IMR-90 (cell line): ENCODE results near the gene ENOX2. TPM values are rescaled to one million over a fixed set of nuclear protein-coding genes. Genes with fewer than 3 reads are reported as not detected.

Experiments
- ATAC-seq: fragments of 200-7000 bp; cut with Tn5 transposase; 2 replicates; pipeline ENCODE4 v1.9.1; 2020; ENCODE audit warnings: low read depth, mild to moderate bottlenecking, moderate library complexity
- BruUV-seq: library from RNA; stranded (reverse); fragments of 400-500 nt; replicated peaks from 2 replicates; lab custom pipeline; 2021; lab: Mats Ljungman, UMichigan
- CTCF ChIA-PET: fragments of 300-600 bp; formaldehyde crosslinking; extraction: SDS; loops from one replicate; lab custom pipeline; 2021; ENCODE audit warnings: antibody characterized with exemption; lab: Yijun Ruan, JAX
- POLR2A ChIA-PET: fragments of 300-600 bp; sonication (Branson Sonifier 250); formaldehyde crosslinking; loops from one replicate; lab custom pipeline; 2022; ENCODE audit warnings: antibody characterized with exemption; ENCODE audit not compliant: unreplicated experiment; lab: Charles Lee
- DNase-seq: peaks from one replicate; pipeline ENCODE4 v3.0.0; 2013
- H2AFZ ChIP-seq: replicated peaks from 2 replicates; pipeline ENCODE3; 2013; ENCODE audit warnings: low read length, mild to moderate bottlenecking; ENCODE audit not compliant: poor library complexity
- H2AK5ac ChIP-seq: 2 replicates; pipeline ENCODE4 v1.6.1; 2013; ENCODE audit warnings: low read depth, low read length, inconsistent platforms
- H2AK9ac ChIP-seq: replicated peaks from 2 replicates; pipeline ENCODE3; 2013; ENCODE audit warnings: mild to moderate bottlenecking, low read depth, low read length, moderate library complexity; ENCODE audit not compliant: poor library complexity
- H2BK120ac ChIP-seq: 2 replicates; pipeline ENCODE4 v1.6.1; 2013; ENCODE audit warnings: low read depth, low read length, inconsistent platforms
- H2BK15ac ChIP-seq: 3 replicates; pipeline ENCODE4 v1.6.1; 2013; ENCODE audit warnings: low read depth, low read length, inconsistent platforms
- H2BK20ac ChIP-seq: 2 replicates; pipeline ENCODE4 v1.6.1; 2013; ENCODE audit warnings: low read depth, mild to moderate bottlenecking, inconsistent platforms, low read length, moderate library complexity
- H2BK5ac ChIP-seq: 2 replicates; pipeline ENCODE4 v1.6.1; 2013; ENCODE audit warnings: mild to moderate bottlenecking, low read depth, low read length, inconsistent platforms; ENCODE audit not compliant: poor library complexity, severe bottlenecking
- H3K14ac ChIP-seq: replicated peaks from 2 replicates; pipeline ENCODE4 v1.6.1; 2013; ENCODE audit warnings: low read depth, low read length, inconsistent platforms
- H3K18ac ChIP-seq: 2 replicates; pipeline ENCODE4 v1.6.1; 2013; ENCODE audit warnings: low read depth, low read length, control low read depth
- H3K23ac ChIP-seq: 2 replicates; pipeline ENCODE4 v1.6.1; 2013; ENCODE audit warnings: low read depth, low read length, inconsistent platforms
- H3K27ac ChIP-seq: 2 replicates; pipeline ENCODE4 v1.5.1; 2013; ENCODE audit warnings: mild to moderate bottlenecking, control low read depth, low read length; ENCODE audit not compliant: insufficient read depth
- H3K27me3 ChIP-seq: 2 replicates; pipeline ENCODE4 v1.6.1; 2013; ENCODE audit warnings: low read length; ENCODE audit not compliant: control insufficient read depth, insufficient read depth
- H3K36me3 ChIP-seq: 2 replicates; pipeline ENCODE4 v1.6.1; 2013; ENCODE audit warnings: low read length, mixed read lengths; ENCODE audit not compliant: control insufficient read depth, insufficient read depth
- H3K4ac ChIP-seq: 2 replicates; pipeline ENCODE4 v1.6.1; 2013; ENCODE audit warnings: low read depth, low read length, inconsistent platforms
- H3K4me1 ChIP-seq: 2 replicates; pipeline ENCODE4 v1.6.1; 2013; ENCODE audit warnings: low read length, mixed read lengths; ENCODE audit not compliant: control insufficient read depth, insufficient read depth
- H3K4me2 ChIP-seq: 2 replicates; pipeline ENCODE4 v1.6.1; 2013; ENCODE audit warnings: low read depth, mild to moderate bottlenecking, control low read depth, low read length, moderate library complexity
- H3K4me3 ChIP-seq: 2 replicates; pipeline ENCODE4 v1.5.1; 2013; ENCODE audit warnings: low read depth, mild to moderate bottlenecking, control low read depth, low read length, moderate library complexity; ENCODE audit not compliant: insufficient read depth
- H3K56ac ChIP-seq: 2 replicates; pipeline ENCODE4 v1.6.1; 2013; ENCODE audit warnings: low read length, inconsistent platforms; ENCODE audit not compliant: insufficient read depth; ENCODE audit errors: extremely low read depth
- H3K79me1 ChIP-seq, 2 experiments: 2 replicates each; pipeline ENCODE4 v1.6.1; 2013; ENCODE audit warnings: low read length in 2 of 2, inconsistent platforms in 1 of 2, low read depth in 1 of 2
- H3K9ac ChIP-seq: 2 replicates; pipeline ENCODE4 v1.6.1; 2013; ENCODE audit warnings: low read depth, low read length, control low read depth
- H3K9me1 ChIP-seq: 2 replicates; pipeline ENCODE4 v1.6.1; 2013; ENCODE audit warnings: low read length, inconsistent platforms; ENCODE audit not compliant: insufficient read depth
- H3K9me3 ChIP-seq: 2 replicates; pipeline ENCODE4 v1.6.1; 2013; ENCODE audit warnings: low read length; ENCODE audit not compliant: control insufficient read depth, insufficient read depth
- H4K20me1 ChIP-seq: 2 replicates; pipeline ENCODE4 v1.6.1; 2013; ENCODE audit warnings: low read length, inconsistent platforms; ENCODE audit not compliant: insufficient read depth
- H4K5ac ChIP-seq: 2 replicates; pipeline ENCODE4 v1.6.1; 2013; ENCODE audit warnings: mild to moderate bottlenecking, low read depth, low read length, control low read depth
- H4K8ac ChIP-seq, 2 experiments: 2 replicates each; pipeline ENCODE4 v1.6.1; 2013; ENCODE audit warnings: low read depth in 2 of 2, low read length in 2 of 2, control low read depth in 1 of 2, inconsistent platforms in 1 of 2
- H4K91ac ChIP-seq: 2 replicates; pipeline ENCODE4 v1.6.1; 2013; ENCODE audit warnings: low read depth, low read length, inconsistent platforms; ENCODE audit not compliant: insufficient read depth
- BHLHE40 ChIP-seq: fragments of 150-350 bp; IDR thresholded peaks from 2 replicates; pipeline ENCODE4 v1.6.1; 2016; ENCODE audit warnings: mild to moderate bottlenecking, low read depth, low read length
- CEBPB ChIP-seq: IDR thresholded peaks from 2 replicates; pipeline ENCODE4 v1.6.1; 2012; ENCODE audit warnings: low read depth, low read length, improper control_type of control experiment
- ELK1 ChIP-seq: fragments of 150-350 bp; IDR thresholded peaks from 2 replicates; pipeline ENCODE4 v1.6.1; 2016; ENCODE audit warnings: low read depth, mild to moderate bottlenecking, low read length, moderate library complexity, borderline replicate concordance
- FOS ChIP-seq: fragments of 150-350 bp; IDR thresholded peaks from 2 replicates; pipeline ENCODE4 v1.6.1; 2016; ENCODE audit warnings: low read depth, low read length
- MAFK ChIP-seq: IDR thresholded peaks from 2 replicates; pipeline ENCODE4 v1.6.1; 2012; ENCODE audit warnings: low read depth, low read length, improper control_type of control experiment
- NFE2L2 ChIP-seq: fragments of 150-350 bp; IDR thresholded peaks from 2 replicates; pipeline ENCODE4 v1.6.1; 2016; ENCODE audit warnings: low read depth, mild to moderate bottlenecking, low read length
- POLR2A ChIP-seq: IDR thresholded peaks from 2 replicates; pipeline ENCODE4 v1.6.1; 2012; ENCODE audit warnings: mild to moderate bottlenecking, low read depth, low read length
- RAD21 ChIP-seq: IDR thresholded peaks from 2 replicates; pipeline ENCODE4 v1.6.1; 2012; ENCODE audit warnings: low read length, improper control_type of control experiment
- RCOR1 ChIP-seq: IDR thresholded peaks from 2 replicates; pipeline ENCODE4 v1.6.1; 2012; ENCODE audit warnings: mild to moderate bottlenecking, low read length, improper control_type of control experiment; ENCODE audit not compliant: insufficient replicate concordance
- RFX5 ChIP-seq: IDR thresholded peaks from 2 replicates; pipeline ENCODE4 v1.8.0; 2012; ENCODE audit warnings: low read depth, mild to moderate bottlenecking, low read length, moderate library complexity
- USF2 ChIP-seq: fragments of 150-350 bp; IDR thresholded peaks from 2 replicates; pipeline ENCODE4 v1.6.1; 2017; ENCODE audit warnings: mild to moderate bottlenecking, antibody characterized with exemption, low read length, low read depth
- WGBS, 2 experiments: methylation state at CpG; one replicate each; pipeline versions ENCODE4 v1.1.5 to v1.1.7; 2013; ENCODE audit warnings: missing lambda C conversion rate in 2 of 2; ENCODE audit not compliant: insufficient read length in 1 of 2; ENCODE audit errors: extremely low coverage in 2 of 2; 5-methylcytosine and 5-hydroxymethylcytosine counted together
- dilution Hi-C: fragments of 300-500 bp; cut with HindIII; formaldehyde crosslinking; loops from one replicate; pipeline ENCODE4 v1.14.3; 2018; ENCODE audit warnings: low sequenced_read_pairs; ENCODE audit not compliant: unreplicated experiment
- in situ Hi-C: fragments of 300-500 bp; cut with MboI; formaldehyde crosslinking; loops from 3 replicates; pipeline ENCODE4 v1.14.3; 2019; ENCODE audit warnings: low sequenced_read_pairs, inconsistent platforms, mixed read lengths
- intact Hi-C: fragments of 100-400 bp; cut with micrococcal nuclease; formaldehyde crosslinking; loops from 2 replicates; pipeline ENCODE4 v1.10.0; 2022
- polyA plus RNA-seq, 3 experiments: library from polyadenylated mRNA; depleted of rRNA; stranded (reverse); fragments of >200 nt; gene quantifications; 2 replicates each; pipeline ENCODE4 v1.2.3, GENCODE V29; 2012; ENCODE audit warnings: low replicate concordance in 1 of 3
- total RNA-seq: library from RNA; depleted of rRNA; stranded (reverse); fragments of >200 nt; gene quantifications from 2 replicates; pipeline ENCODE4 v1.2.3, GENCODE V29; 2012

The ENOX2 gene
- total and polyA plus RNA-seq, 2 of the 4 experiments (the other 2 are of a cell fraction) = 6.3 to 11.8 TPM

GRCh38 chrX:130577431-130577830, 325.6 kb downstream of the ENOX2 start:
- H3K27ac ChIP-seq = no peak overlapping the region
- no peak overlapping the region for H4K5ac ChIP-seq
- peaks cover 2% of the 10 kb centered on the region; the same call in 1 of the 2 replicates for H3K27me3 ChIP-seq
- ATAC-seq (no peak), DNase-seq (no peak)
- no peak overlapping the region for H3K4ac ChIP-seq
- no peaks in the 10 kb centered on the region for H3K4me1 ChIP-seq
- no peak overlapping the region for H2BK20ac ChIP-seq
- H3K18ac ChIP-seq = no peak overlapping the region
- no CpG with 5 or more reads among the region's 2 CpGs for WGBS, 2 experiments
- H2BK120ac ChIP-seq = no peak overlapping the region
- H2AK5ac ChIP-seq = no peak overlapping the region
- H3K4me3 ChIP-seq = no peak overlapping the region
- dilution Hi-C loops = no loop called here
- CTCF ChIA-PET = interaction anchor here (1.1 kb wide), 1 partner anchor 339 kb away, joined by 3 read pairs; no protein-coding TSS in a partner anchor
- POLR2A ChIA-PET = no interaction called here
- H3K14ac ChIP-seq = no peak overlapping the region
- no peaks in the 10 kb centered on the region for H3K79me1 ChIP-seq
- no peak overlapping the region for H2BK15ac ChIP-seq
- no peak overlapping the region for H3K4me2 ChIP-seq
- H4K91ac ChIP-seq = no peak overlapping the region
- no peaks in the 10 kb centered on the region for H3K36me3 ChIP-seq
- no peak overlapping the region for H2BK5ac ChIP-seq
- no peak overlapping the region for H3K9ac ChIP-seq
- no peaks in the 10 kb centered on the region for H3K9me1 ChIP-seq
- H4K8ac ChIP-seq = no peak overlapping the region
- no peak overlapping the region for H3K23ac ChIP-seq
- BruUV-seq = no TSS peak
- intact Hi-C loops = loop anchor here (5.0 kb wide), 2 partner anchors 185 to 325 kb away; partner anchors contain the start of gene ENOX2
- no peaks in the 10 kb centered on the region for H3K9me3 ChIP-seq
- H4K20me1 ChIP-seq = no peaks in the 10 kb centered on the region
- H2AK9ac ChIP-seq = no peak overlapping the region
- in situ Hi-C loops = no loop called here
- TF ChIP-seq BHLHE40 (no peak), FOS (no peak), ELK1 (no peak), RAD21 (no peak), RFX5 (no peak), USF2 (no peak), NFE2L2 (no peak), POLR2A (no peak), RCOR1 (no peak), CEBPB (no peak), MAFK (no peak)
- no peak overlapping the region for H3K56ac ChIP-seq
- no peak overlapping the region for H2AFZ ChIP-seq
